Endodermal cell (in vitro differentiated cells): ENCODE measurements around the gene NRP1. TPM values are rescaled to one million over a fixed set of nuclear protein-coding genes. Genes with fewer than 3 reads are reported as not detected.

Experiments used
- DNase-seq: peaks from one replicate; pipeline ENCODE4 v3.0.0-alpha.2; 2017
- H3K27ac ChIP-seq: 2 replicates; pipeline ENCODE4 v1.5.1; 2013; ENCODE audit warnings: mild to moderate bottlenecking, low read depth, low read length, moderate library complexity
- H3K27me3 ChIP-seq: 2 replicates; pipeline ENCODE4 v1.6.1; 2013; ENCODE audit warnings: mild to moderate bottlenecking, low read length, moderate library complexity; ENCODE audit not compliant: insufficient read depth, control insufficient read depth, poor library complexity, severe bottlenecking
- H3K36me3 ChIP-seq: 2 replicates; pipeline ENCODE4 v1.7.0; 2013; ENCODE audit warnings: mild to moderate bottlenecking, low read length, moderate library complexity; ENCODE audit not compliant: control insufficient read depth, insufficient read depth
- H3K4me1 ChIP-seq: one replicate; pipeline ENCODE4 v1.7.0; 2013; ENCODE audit warnings: low read length; ENCODE audit not compliant: control insufficient read depth, insufficient read depth
- H3K4me3 ChIP-seq: 2 replicates; pipeline ENCODE4 v1.5.1; 2013; ENCODE audit warnings: mild to moderate bottlenecking, low read length, moderate library complexity
- H3K9ac ChIP-seq: 2 replicates; pipeline ENCODE4 v1.6.1; 2013; ENCODE audit warnings: mild to moderate bottlenecking, low read length, moderate library complexity; ENCODE audit not compliant: poor library complexity, severe bottlenecking; ENCODE audit errors: extremely low read depth
- H3K9me3 ChIP-seq: 2 replicates; pipeline ENCODE4 v1.6.1; 2013; ENCODE audit warnings: mild to moderate bottlenecking, low read length, moderate library complexity; ENCODE audit not compliant: control insufficient read depth
- H3K27ac Mint-ChIP-seq: 2 replicates; pipeline ENCODE4 v1.8.0; 2020; ENCODE audit warnings: mixed read lengths
- H3K27me3 Mint-ChIP-seq: 2 replicates; pipeline ENCODE4 v1.8.0; 2021; ENCODE audit warnings: mild to moderate bottlenecking, mixed read lengths; ENCODE audit not compliant: insufficient read depth
- H3K36me3 Mint-ChIP-seq: 2 replicates; pipeline ENCODE4 v1.8.0; 2020; ENCODE audit warnings: low read depth, mixed read lengths
- H3K4me1 Mint-ChIP-seq: 2 replicates; pipeline ENCODE4 v1.8.0; 2020; ENCODE audit warnings: mixed read lengths
- H3K4me3 Mint-ChIP-seq: 2 replicates; pipeline ENCODE4 v1.8.0; 2020; ENCODE audit warnings: mild to moderate bottlenecking, moderate library complexity, mixed read lengths
- H3K9me3 Mint-ChIP-seq: 2 replicates; pipeline ENCODE4 v1.8.0; 2020; ENCODE audit warnings: mild to moderate bottlenecking, mixed read lengths
- WGBS, 2 experiments: methylation state at CpG; one replicate each; pipeline versions ENCODE4 v1.1.5 to v1.1.7; 2013; ENCODE audit warnings: missing lambda C conversion rate in 2 of 2, mixed read lengths in 1 of 2; ENCODE audit not compliant: insufficient coverage in 1 of 2, insufficient read length in 1 of 2; 5-methylcytosine and 5-hydroxymethylcytosine counted together
- total RNA-seq, 2 donors: library from RNA; stranded (reverse); fragmentation: NEBNext Ultra II Directional in 1 of 2; extraction: Animal tissue kit (Norgen Biotek cat#: 25700) in 1 of 2; gene quantifications; 2 replicates in 1 of 2; 3 replicates in 1 of 2; pipeline ENCODE4 v1.2.1, GENCODE V29; 2021
- TF ChIP-seq, protein P1 (sequence below): fragments of 200-600 bp; sonication (generic); conservative IDR thresholded peaks from 2 replicates; pipeline ENCODE4 v1.5.0; 2021; ENCODE audit warnings: antibody characterized with exemption, mild to moderate bottlenecking

The NRP1 gene
- total RNA-seq, 2 donors from 2014 or later: 20.7 to 30.6 TPM

DNA sequence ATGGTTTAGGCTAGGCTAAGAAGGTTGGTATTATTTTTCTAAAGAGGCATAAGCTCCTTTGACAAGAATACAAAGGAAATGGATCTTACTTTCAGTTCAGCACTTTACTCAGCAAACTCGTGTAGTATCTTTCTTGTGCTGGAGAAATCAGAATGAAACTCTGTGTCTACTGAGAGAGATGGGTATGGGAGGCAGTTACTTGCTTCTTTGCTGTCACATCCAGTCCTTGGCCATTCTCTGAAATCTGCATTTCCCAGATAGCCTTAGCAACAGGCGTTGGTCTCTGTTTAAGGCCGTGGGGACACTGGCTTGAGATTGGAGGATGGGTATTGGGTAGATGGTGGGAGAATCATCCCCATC is 180.5 kb downstream of the NRP1 start:
- no peak overlapping the region for H3K27ac ChIP-seq

DNA sequence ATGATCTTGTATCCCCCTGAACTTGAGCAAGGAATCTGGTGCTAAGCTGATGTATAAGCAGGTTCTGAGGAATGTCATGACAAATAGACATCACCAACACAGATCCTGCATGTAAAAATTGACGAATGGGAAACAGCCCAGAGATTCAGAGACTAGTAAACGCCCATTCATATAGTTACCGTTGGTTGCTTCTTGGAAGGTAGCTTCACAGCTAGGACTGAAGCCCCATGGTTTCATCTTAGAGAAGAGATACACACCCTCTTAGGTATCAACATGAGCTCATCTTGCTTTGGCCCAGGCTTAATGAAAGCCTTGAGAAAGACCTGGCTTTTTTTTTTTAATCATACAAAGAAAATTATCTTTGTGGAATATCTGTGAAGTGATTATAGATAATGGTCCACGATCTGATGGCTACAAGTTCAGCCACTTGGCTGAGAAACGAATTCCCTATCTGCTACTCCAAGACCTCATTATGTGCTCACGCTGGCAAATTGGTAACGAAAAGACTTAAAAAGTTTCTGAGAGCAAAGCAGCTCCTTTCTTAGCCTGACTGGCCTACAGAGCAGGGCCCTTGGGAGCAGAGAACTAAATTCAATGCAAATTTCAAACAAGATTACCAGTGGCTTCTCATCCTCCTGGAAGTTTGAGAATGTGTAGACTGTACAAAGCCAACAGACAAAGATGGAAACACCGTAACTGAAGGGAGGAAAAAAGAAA is 181.1 kb downstream of the NRP1 start:
- H3K9ac ChIP-seq: no peak overlapping the region
- H3K4me1 Mint-ChIP-seq: peaks cover 5% of the 10 kb centered on the region
- DNase-seq: no peak
- 91 to 100% methylated on average over 5 to 8 of the region's 8 CpGs for WGBS, 2 experiments
- H3K36me3 Mint-ChIP-seq: no peaks in the 10 kb centered on the region
- H3K4me3 ChIP-seq: no peak overlapping the region
- no peak overlapping the region for H3K27ac ChIP-seq
- H3K9me3 Mint-ChIP-seq: no peaks in the 10 kb centered on the region
- no peaks in the 10 kb centered on the region for H3K4me1 ChIP-seq
- no peak overlapping the region for H3K27ac Mint-ChIP-seq
- H3K27me3 ChIP-seq: no peaks in the 10 kb centered on the region
- peaks cover 1% of the 10 kb centered on the region for H3K27me3 Mint-ChIP-seq
- H3K36me3 ChIP-seq: no peaks in the 10 kb centered on the region
- TF ChIP-seq, protein P1, sequence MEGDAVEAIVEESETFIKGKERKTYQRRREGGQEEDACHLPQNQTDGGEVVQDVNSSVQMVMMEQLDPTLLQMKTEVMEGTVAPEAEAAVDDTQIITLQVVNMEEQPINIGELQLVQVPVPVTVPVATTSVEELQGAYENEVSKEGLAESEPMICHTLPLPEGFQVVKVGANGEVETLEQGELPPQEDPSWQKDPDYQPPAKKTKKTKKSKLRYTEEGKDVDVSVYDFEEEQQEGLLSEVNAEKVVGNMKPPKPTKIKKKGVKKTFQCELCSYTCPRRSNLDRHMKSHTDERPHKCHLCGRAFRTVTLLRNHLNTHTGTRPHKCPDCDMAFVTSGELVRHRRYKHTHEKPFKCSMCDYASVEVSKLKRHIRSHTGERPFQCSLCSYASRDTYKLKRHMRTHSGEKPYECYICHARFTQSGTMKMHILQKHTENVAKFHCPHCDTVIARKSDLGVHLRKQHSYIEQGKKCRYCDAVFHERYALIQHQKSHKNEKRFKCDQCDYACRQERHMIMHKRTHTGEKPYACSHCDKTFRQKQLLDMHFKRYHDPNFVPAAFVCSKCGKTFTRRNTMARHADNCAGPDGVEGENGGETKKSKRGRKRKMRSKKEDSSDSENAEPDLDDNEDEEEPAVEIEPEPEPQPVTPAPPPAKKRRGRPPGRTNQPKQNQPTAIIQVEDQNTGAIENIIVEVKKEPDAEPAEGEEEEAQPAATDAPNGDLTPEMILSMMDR: no peak
- H3K9me3 ChIP-seq: peaks cover 2% of the 10 kb centered on the region
- H3K4me3 Mint-ChIP-seq: no peak overlapping the region

More for the DNA sequence above, 180.5 kb downstream of the NRP1 start:
- TF ChIP-seq, protein P1: no peak
- Mint-ChIP-seq H3K4me3 (no peak overlapping the region), H3K27ac (no peak overlapping the region), H3K4me1 (peaks cover 5% of the 10 kb centered on the region), H3K36me3 (no peaks in the 10 kb centered on the region), H3K9me3 (no peaks in the 10 kb centered on the region), H3K27me3 (peaks cover 1% of the 10 kb centered on the region)
- no peak for DNase-seq
- Histone ChIP-seq H3K36me3 (no peaks in the 10 kb centered on the region), H3K9me3 (no peaks in the 10 kb centered on the region), H3K9ac (no peak overlapping the region), H3K4me1 (no peaks in the 10 kb centered on the region), H3K27me3 (no peaks in the 10 kb centered on the region), H3K4me3 (no peak overlapping the region)
- WGBS, 2 experiments: 80 to 83% methylated on average over 1 to 3 of the region's 3 CpGs

DNA sequence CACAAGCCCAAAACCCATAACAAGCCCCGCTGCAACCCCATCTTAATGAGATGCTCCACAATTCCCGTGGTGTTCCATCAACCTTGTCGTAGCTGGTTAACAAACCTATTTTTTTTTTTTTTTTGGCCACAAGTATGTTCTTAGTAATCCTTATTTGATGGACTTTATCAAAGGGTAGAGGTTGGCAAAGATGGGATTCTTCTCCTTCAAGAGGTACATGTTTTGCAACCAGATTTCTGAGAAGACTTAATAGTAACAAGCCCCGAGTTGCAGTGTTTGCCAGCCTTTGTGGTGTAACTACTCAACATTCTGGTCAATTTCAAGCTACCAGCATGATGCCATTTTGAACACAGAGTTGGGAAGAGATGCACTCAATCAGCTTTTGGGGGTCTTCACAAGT is 181.7 kb downstream of the NRP1 start:
- no peak overlapping the region for H3K27ac Mint-ChIP-seq
- peaks cover 1% of the 10 kb centered on the region for H3K27me3 Mint-ChIP-seq
- no peaks in the 10 kb centered on the region for H3K36me3 ChIP-seq
- no peaks in the 10 kb centered on the region for H3K4me1 ChIP-seq
- H3K4me1 Mint-ChIP-seq: peaks cover 5% of the 10 kb centered on the region
- no peak overlapping the region for H3K4me3 Mint-ChIP-seq
- no peak overlapping the region for H3K4me3 ChIP-seq
- H3K27me3 ChIP-seq: no peaks in the 10 kb centered on the region
- DNase-seq: no peak
- H3K9me3 Mint-ChIP-seq: peaks cover 3% of the 10 kb centered on the region
- H3K36me3 Mint-ChIP-seq: no peaks in the 10 kb centered on the region
- TF ChIP-seq, protein P1: no peak
- H3K27ac ChIP-seq: no peak overlapping the region
- peaks cover 9% of the 10 kb centered on the region for H3K9me3 ChIP-seq
- no peak overlapping the region for H3K9ac ChIP-seq
- WGBS, 2 experiments: 92 to 95% methylated on average over 4 of the region's 4 CpGs
